HepG2 (cell line): Measurements from ENCODE around the gene MTMR6. TPM values are rescaled to one million over a fixed set of nuclear protein-coding genes. Genes with fewer than 3 reads are reported as not detected.

ENCODE experiments used
- ATAC-seq: fragments of 200-7000 bp; cut with Tn5 transposase; 3 replicates; pipeline ENCODE4 v1.9.1; 2020; ENCODE audit warnings: mild to moderate bottlenecking, moderate library complexity
- BruUV-seq: library from RNA; stranded (reverse); fragments of 400-500 nt; replicated peaks from 2 replicates; lab custom pipeline; 2021; lab: Mats Ljungman, UMichigan
- CTCF ChIA-PET: fragments of 300-600 bp; formaldehyde crosslinking; extraction: SDS; loops from one replicate; lab custom pipeline; 2021; ENCODE audit warnings: low total read pairs, inconsistent platforms, low intra/inter-chr PET ratio; lab: Yijun Ruan, JAX
- POLR2A ChIA-PET: fragments of 350-600 bp; sonication (Branson Sonifier 250); formaldehyde crosslinking; loops from one replicate; lab custom pipeline; 2020; ENCODE audit warnings: antibody characterized with exemption, inconsistent platforms; lab: Yijun Ruan, JAX
- DNase-seq: peaks from one replicate; pipeline ENCODE4 v3.0.0-alpha.2; 2015; ENCODE audit warnings: low spot score
- FAIRE-seq: peaks from 3 replicates; lab custom pipeline; 2011; peaks lifted over from hg19 to GRCh38; lab: Jason Lieb, UNC
- H2AFZ ChIP-seq: one replicate; pipeline ENCODE4 v1.6.1; 2011; ENCODE audit warnings: low read length, inconsistent platforms
- H3K27ac ChIP-seq: fragments of 300-600 bp; 3 replicates; pipeline ENCODE4 v1.8.0; 2011; ENCODE audit warnings: mixed run types, mild to moderate bottlenecking, mixed read lengths, low read length, inconsistent platforms; ENCODE audit not compliant: insufficient read depth; ENCODE audit errors: extremely low read length
- H3K27me3 ChIP-seq, 2 experiments: fragments of 200-600 bp in 1 of 2; 2 replicates in 1 of 2; 3 replicates in 1 of 2; pipeline versions ENCODE4 v1.6.0 to v1.8.0; 2011; ENCODE audit warnings: low read length in 2 of 2, mild to moderate bottlenecking in 2 of 2, moderate library complexity in 2 of 2, inconsistent platforms in 1 of 2; ENCODE audit not compliant: insufficient read depth in 2 of 2, control insufficient read depth in 1 of 2
- H3K36me3 ChIP-seq, 2 experiments: fragments of 200-600 bp in 1 of 2; replicated peaks in 1 of 2; 2 replicates in 1 of 2; 3 replicates in 1 of 2; pipeline versions ENCODE4 v1.5.1 to v1.8.0; 2011; ENCODE audit warnings: low read length in 2 of 2, inconsistent platforms in 1 of 2; ENCODE audit not compliant: insufficient read depth in 2 of 2, control insufficient read depth in 1 of 2
- H3K4me1 ChIP-seq: 2 replicates; pipeline ENCODE4 v1.5.1; 2012; ENCODE audit warnings: low read length, inconsistent platforms; ENCODE audit not compliant: insufficient read depth
- H3K4me2 ChIP-seq: 2 replicates; pipeline ENCODE4 v1.6.0; 2011; ENCODE audit warnings: low read depth, low read length, inconsistent platforms
- H3K4me3 ChIP-seq, 3 experiments: fragments of 200-600 bp in 1 of 3; sonication (generic), shearing (Covaris generic) in 1 of 3; replicated peaks in 1 of 3; 2 replicates each; pipeline ENCODE4 v1.5.1; 2011 to 2016; ENCODE audit warnings: low read length in 3 of 3, inconsistent platforms in 2 of 3, low read depth in 2 of 3, mild to moderate bottlenecking in 2 of 3, control low read depth in 1 of 3, mixed read lengths in 1 of 3; ENCODE audit not compliant: insufficient read depth in 1 of 3
- H3K79me2 ChIP-seq: one replicate; pipeline ENCODE4 v1.6.1; 2011; ENCODE audit warnings: low read length, inconsistent platforms; ENCODE audit not compliant: insufficient read depth
- H3K9ac ChIP-seq: 2 replicates; pipeline ENCODE4 v1.6.0; 2011; ENCODE audit warnings: mild to moderate bottlenecking, low read depth, low read length, inconsistent platforms; ENCODE audit not compliant: insufficient read depth
- H3K9me3 ChIP-seq: 2 replicates; pipeline ENCODE4 v1.5.1; 2012; ENCODE audit warnings: mild to moderate bottlenecking, low read length
- H4K20me1 ChIP-seq: 2 replicates; pipeline ENCODE4 v1.6.0; 2011; ENCODE audit warnings: inconsistent platforms, mild to moderate bottlenecking, low read length, moderate library complexity; ENCODE audit not compliant: insufficient read depth
- ATF4 ChIP-seq, 2 experiments: fragments of 450-650 bp in 1 of 2; sonication (generic) in 1 of 2; formaldehyde crosslinking; IDR thresholded peaks; 2 replicates each; pipeline versions ENCODE4 v1.5.0 to v1.8.0; 2020 to 2022; ENCODE audit warnings: mild to moderate bottlenecking in 1 of 2, missing genetic modification reagents in 1 of 2
- CSRNP2 ChIP-seq: sonication (generic); formaldehyde crosslinking; conservative IDR thresholded peaks from 2 replicates; pipeline ENCODE4 v1.8.0; 2022; ENCODE audit warnings: low read depth, missing genetic modification reagents
- ELK4 ChIP-seq: sonication (generic); formaldehyde crosslinking; IDR thresholded peaks from 2 replicates; pipeline ENCODE4 v1.9.0; 2021; ENCODE audit warnings: missing genetic modification reagents, borderline replicate concordance
- ESRRA ChIP-seq: sonication (generic); formaldehyde crosslinking; IDR thresholded peaks from 2 replicates; pipeline ENCODE4 v1.5.1; 2020; ENCODE audit warnings: mild to moderate bottlenecking, low read depth, missing genetic modification reagents
- FOXK2 ChIP-seq: fragments of 450-650 bp; IDR thresholded peaks from 2 replicates; pipeline ENCODE4 v1.6.1; 2016
- MEIS2 ChIP-seq: sonication (generic); formaldehyde crosslinking; IDR thresholded peaks from 2 replicates; pipeline ENCODE4 v1.9.0; 2021; ENCODE audit warnings: mild to moderate bottlenecking, missing genetic modification reagents
- MIER3 ChIP-seq: IDR thresholded peaks from 2 replicates; pipeline ENCODE4 v1.6.1; 2016; ENCODE audit warnings: missing compliant biosample characterization, borderline replicate concordance
- MLX ChIP-seq: IDR thresholded peaks from 2 replicates; pipeline ENCODE4 v1.6.1; 2016
- NAIF1 ChIP-seq: sonication (generic); formaldehyde crosslinking; IDR thresholded peaks from 2 replicates; pipeline ENCODE4 v1.5.0; 2020; ENCODE audit warnings: mild to moderate bottlenecking, missing genetic modification reagents, borderline replicate concordance
- SMAD9 ChIP-seq: sonication (generic); formaldehyde crosslinking; IDR thresholded peaks from 2 replicates; pipeline ENCODE4 v1.5.1; 2020; ENCODE audit warnings: mild to moderate bottlenecking, missing genetic modification reagents
- SRF ChIP-seq: IDR thresholded peaks from 2 replicates; pipeline ENCODE4 v1.6.1; 2011; ENCODE audit warnings: mild to moderate bottlenecking, low read depth, low read length, moderate library complexity
- TMF1 ChIP-seq: sonication (generic); formaldehyde crosslinking; IDR thresholded peaks from 2 replicates; pipeline ENCODE4 v1.8.1; 2022; ENCODE audit warnings: low read depth, missing genetic modification reagents
- ZBTB39 ChIP-seq: sonication (generic); formaldehyde crosslinking; IDR thresholded peaks from 2 replicates; pipeline ENCODE4 v1.5.0; 2020; ENCODE audit warnings: missing genetic modification reagents
- ZNF770 ChIP-seq: sonication (generic); formaldehyde crosslinking; IDR thresholded peaks from 2 replicates; pipeline ENCODE4 v1.5.0; 2020; ENCODE audit warnings: mild to moderate bottlenecking, missing genetic modification reagents
- WGBS: methylation state at CpG from one replicate; pipeline ENCODE4 v1.1.6; 2017; ENCODE audit warnings: low lambda C conversion rate; 5-methylcytosine and 5-hydroxymethylcytosine counted together
- in situ Hi-C: cut with HindIII; loops from 2 replicates; pipeline ENCODE4 v1.10.0; 2017; ENCODE audit warnings: low pct_unique_long_range_greater_than_20kb; ENCODE audit not compliant: extremely low pct_ligation_motif_present
- intact Hi-C: fragments of 100-400 bp; cut with micrococcal nuclease; formaldehyde crosslinking; loops from one replicate; pipeline ENCODE4 v1.10.0; 2022; ENCODE audit not compliant: unreplicated experiment
- polyA plus RNA-seq, 8 experiments: library from polyadenylated mRNA; depleted of rRNA in 3 of 8; stranded (reverse) in 7 of 8; unstranded in 1 of 8; fragments of >200 nt; fragmentation: Illumina TruSeq in 4 of 8; extraction: Trizol in 4 of 8; gene quantifications; 2 replicates each; pipeline versions ENCODE4 v1.2.1 to v1.2.3, GENCODE V29; 2011 to 2016; ENCODE audit warnings: low read depth in 4 of 8, missing spikeins in 1 of 8, mixed read lengths in 1 of 8; ENCODE audit not compliant: insufficient read depth in 1 of 8
- total RNA-seq, 5 experiments: library from RNA; depleted of rRNA; stranded (reverse); fragments of >200 nt; fragmentation: Illumina TruSeq; extraction: Trizol; gene quantifications; 2 replicates each; pipeline ENCODE4 v1.2.3, GENCODE V29; 2016; ENCODE audit warnings: low read depth in 1 of 5

MTMR6 gene
- total and polyA plus RNA-seq, 2 of the 13 experiments (the other 11 are each of a cell fraction or from before 2014, with no cell fraction given) = 3.4 to 7.8 TPM

GRCh38 chr13:25224151-25224550 lies 63.1 kb downstream of the MTMR6 start (continued):
- TF ChIP-seq MEIS2 (CRISPR knock-in tag) (no peak), ESRRA (CRISPR knock-in tag) (no peak), NAIF1 (CRISPR knock-in tag) (no peak), FOXK2 (no peak)

- H3K4me2 ChIP-seq = no peak overlapping the region
- no peaks in the 10 kb centered on the region for H3K79me2 ChIP-seq
- in situ Hi-C loops (no loop called here), intact Hi-C loops (no loop called here)
- CTCF ChIA-PET = no interaction called here
- no peaks in the 10 kb centered on the region for H3K9me3 ChIP-seq
- BruUV-seq = no TSS peak
- no peak for ATAC-seq
- H3K36me3 ChIP-seq = no peaks in the 10 kb centered on the region
- H2AFZ ChIP-seq = no peak overlapping the region
- POLR2A ChIA-PET = no interaction called here
- WGBS = 21% methylated on average over 9 of the region's 9 CpGs
- DNase-seq = no peak
- H4K20me1 ChIP-seq = no peaks in the 10 kb centered on the region
- no peak overlapping the region for H3K4me3 ChIP-seq
- H3K4me1 ChIP-seq = no peaks in the 10 kb centered on the region
- H3K27ac ChIP-seq = no peak overlapping the region
- H3K27me3 ChIP-seq = peaks cover 3 to 52% of the 10 kb centered on the region in 2 experiments
- no peak overlapping the region for H3K9ac ChIP-seq
- FAIRE-seq = no peak
- TF ChIP-seq ELK4 (CRISPR knock-in tag) = no peak
- no peak for TF ChIP-seq MIER3 (CRISPR knock-in tag)
- no peak for TF ChIP-seq MLX (CRISPR knock-in tag)
- no peak for TF ChIP-seq ZBTB39 (CRISPR knock-in tag)
- no peak for TF ChIP-seq ATF4 (CRISPR knock-in tag; IDR thresholded peaks at IDR 0.05)
- TF ChIP-seq CSRNP2 = no peak
- no peak for TF ChIP-seq ZNF770 (CRISPR knock-in tag)
- TF ChIP-seq TMF1 (CRISPR knock-in tag) = no peak
- no peak for TF ChIP-seq SRF
- TF ChIP-seq SMAD9 (CRISPR knock-in tag) = no peak
Measured at GRCh38 chr13:25222740-25223139, 64.5 kb downstream of the MTMR6 start.
